Astrocyte (in vitro differentiated cells and primary cell): ENCODE results near the gene NR1D1. TPM values are rescaled to one million over a fixed set of nuclear protein-coding genes. Genes with fewer than 3 reads are reported as not detected.

ENCODE experiments used
- DNase-seq: peaks from one replicate; pipeline ENCODE4 v3.0.0-alpha.2; 2010; ENCODE audit warnings: low read depth
- FAIRE-seq: peaks from 2 replicates; lab custom pipeline; 2011; peaks lifted over from hg19 to GRCh38; lab: Jason Lieb, UNC
- H2AFZ ChIP-seq: 2 replicates; pipeline ENCODE4 v1.6.0; 2012; ENCODE audit warnings: low read depth, low read length, inconsistent platforms
- H3K27ac ChIP-seq: 2 replicates; pipeline ENCODE4 v1.5.1; 2011; ENCODE audit warnings: low read depth, low read length, inconsistent platforms
- H3K27me3 ChIP-seq: 2 replicates; pipeline ENCODE4 v1.6.0; 2011; ENCODE audit warnings: low read length, inconsistent platforms; ENCODE audit not compliant: insufficient read depth
- H3K36me3 ChIP-seq: 2 replicates; pipeline ENCODE4 v1.5.1; 2011; ENCODE audit warnings: low read length, inconsistent platforms; ENCODE audit not compliant: insufficient read depth
- H3K4me1 ChIP-seq: 2 replicates; pipeline ENCODE4 v1.5.1; 2011; ENCODE audit warnings: low read length, inconsistent platforms; ENCODE audit not compliant: insufficient read depth
- H3K4me2 ChIP-seq: 2 replicates; pipeline ENCODE4 v1.6.0; 2012; ENCODE audit warnings: low read length, inconsistent platforms
- H3K4me3 ChIP-seq: 2 replicates; pipeline ENCODE4 v1.5.1; 2011; ENCODE audit warnings: low read depth, mild to moderate bottlenecking, low read length, inconsistent platforms; ENCODE audit not compliant: insufficient read depth
- H3K79me2 ChIP-seq: 2 replicates; pipeline ENCODE4 v1.6.0; 2012; ENCODE audit warnings: mild to moderate bottlenecking, low read length, inconsistent platforms; ENCODE audit not compliant: insufficient read depth
- H3K9ac ChIP-seq: 2 replicates; pipeline ENCODE4 v1.6.0; 2012; ENCODE audit warnings: mild to moderate bottlenecking, low read length, inconsistent platforms
- H3K9me3 ChIP-seq: 2 replicates; pipeline ENCODE4 v1.5.1; 2012; ENCODE audit warnings: low read depth, mild to moderate bottlenecking, low read length, inconsistent platforms; ENCODE audit not compliant: insufficient read depth
- H4K20me1 ChIP-seq: 2 replicates; pipeline ENCODE4 v1.6.0; 2012; ENCODE audit warnings: low read length, inconsistent platforms; ENCODE audit not compliant: insufficient read depth
- H3K27ac Mint-ChIP-seq: one replicate; pipeline ENCODE4 v1.8.0; 2021; ENCODE audit warnings: mild to moderate bottlenecking, mixed read lengths; ENCODE audit not compliant: unreplicated experiment
- H3K27me3 Mint-ChIP-seq: one replicate; pipeline ENCODE4 v1.8.0; 2021; ENCODE audit warnings: low read depth, mixed read lengths; ENCODE audit not compliant: unreplicated experiment
- H3K36me3 Mint-ChIP-seq: one replicate; pipeline ENCODE4 v1.8.0; 2021; ENCODE audit warnings: low read depth, mixed read lengths; ENCODE audit not compliant: unreplicated experiment
- H3K4me1 Mint-ChIP-seq: one replicate; pipeline ENCODE4 v1.8.0; 2021; ENCODE audit warnings: low read depth, mixed read lengths; ENCODE audit not compliant: unreplicated experiment
- H3K4me3 Mint-ChIP-seq: one replicate; pipeline ENCODE4 v1.8.0; 2021; ENCODE audit warnings: mild to moderate bottlenecking, moderate library complexity, mixed read lengths; ENCODE audit not compliant: unreplicated experiment
- H3K9me3 Mint-ChIP-seq: one replicate; pipeline ENCODE4 v1.8.0; 2021; ENCODE audit warnings: mild to moderate bottlenecking, mixed read lengths; ENCODE audit not compliant: unreplicated experiment
- EZH2 ChIP-seq: IDR thresholded peaks from 2 replicates; pipeline ENCODE4 v1.6.1; 2012; ENCODE audit warnings: mild to moderate bottlenecking, low read length, inconsistent platforms; ENCODE audit not compliant: insufficient read depth
- total RNA-seq: library from RNA; stranded (reverse); gene quantifications from 2 replicates; pipeline ENCODE4 v1.2.1, GENCODE V29; 2021
- TF ChIP-seq, protein P1 (sequence below): IDR thresholded peaks from 2 replicates; pipeline ENCODE4 v1.5.1; 2011; ENCODE audit warnings: low read depth, mild to moderate bottlenecking, inconsistent platforms, low read length, moderate library complexity; ENCODE audit not compliant: insufficient read depth

The NR1D1 gene
- total RNA-seq, 1 donor from 2014 or later, result 8.7 TPM

GRCh38 chr17:40139566-40140058 is 39.2 kb upstream of the NR1D1 start:
- Histone ChIP-seq H4K20me1 (peaks cover 15% of the 10 kb centered on the region), H3K4me3 (peak overlapping the region; percentile 75), H3K9ac (peak overlapping the region; percentile 97), H3K4me1 (peaks cover 13% of the 10 kb centered on the region), H3K4me2 (peak overlapping the region; percentile 88), H3K9me3 (no peaks in the 10 kb centered on the region), H3K27me3 (no peaks in the 10 kb centered on the region), H3K36me3 (peaks cover 25% of the 10 kb centered on the region), H3K27ac (peak overlapping the region; percentile 80), H3K79me2 (peaks cover 49% of the 10 kb centered on the region), H2AFZ (peak overlapping the region; percentile 54)
- H3K4me3 Mint-ChIP-seq, result peak overlapping the region; percentile 97
- DNase-seq, result no peak
- no peak for FAIRE-seq
- no peak for TF ChIP-seq EZH2
- TF ChIP-seq, protein P1, sequence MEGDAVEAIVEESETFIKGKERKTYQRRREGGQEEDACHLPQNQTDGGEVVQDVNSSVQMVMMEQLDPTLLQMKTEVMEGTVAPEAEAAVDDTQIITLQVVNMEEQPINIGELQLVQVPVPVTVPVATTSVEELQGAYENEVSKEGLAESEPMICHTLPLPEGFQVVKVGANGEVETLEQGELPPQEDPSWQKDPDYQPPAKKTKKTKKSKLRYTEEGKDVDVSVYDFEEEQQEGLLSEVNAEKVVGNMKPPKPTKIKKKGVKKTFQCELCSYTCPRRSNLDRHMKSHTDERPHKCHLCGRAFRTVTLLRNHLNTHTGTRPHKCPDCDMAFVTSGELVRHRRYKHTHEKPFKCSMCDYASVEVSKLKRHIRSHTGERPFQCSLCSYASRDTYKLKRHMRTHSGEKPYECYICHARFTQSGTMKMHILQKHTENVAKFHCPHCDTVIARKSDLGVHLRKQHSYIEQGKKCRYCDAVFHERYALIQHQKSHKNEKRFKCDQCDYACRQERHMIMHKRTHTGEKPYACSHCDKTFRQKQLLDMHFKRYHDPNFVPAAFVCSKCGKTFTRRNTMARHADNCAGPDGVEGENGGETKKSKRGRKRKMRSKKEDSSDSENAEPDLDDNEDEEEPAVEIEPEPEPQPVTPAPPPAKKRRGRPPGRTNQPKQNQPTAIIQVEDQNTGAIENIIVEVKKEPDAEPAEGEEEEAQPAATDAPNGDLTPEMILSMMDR, result no peak
- peaks cover 13% of the 10 kb centered on the region for H3K4me1 Mint-ChIP-seq
- H3K36me3 Mint-ChIP-seq, result peaks cover 14% of the 10 kb centered on the region
- H3K9me3 Mint-ChIP-seq, result no peaks in the 10 kb centered on the region
- H3K27me3 Mint-ChIP-seq, result no peaks in the 10 kb centered on the region
- peak overlapping the region; percentile 97 for H3K27ac Mint-ChIP-seq

DNA sequence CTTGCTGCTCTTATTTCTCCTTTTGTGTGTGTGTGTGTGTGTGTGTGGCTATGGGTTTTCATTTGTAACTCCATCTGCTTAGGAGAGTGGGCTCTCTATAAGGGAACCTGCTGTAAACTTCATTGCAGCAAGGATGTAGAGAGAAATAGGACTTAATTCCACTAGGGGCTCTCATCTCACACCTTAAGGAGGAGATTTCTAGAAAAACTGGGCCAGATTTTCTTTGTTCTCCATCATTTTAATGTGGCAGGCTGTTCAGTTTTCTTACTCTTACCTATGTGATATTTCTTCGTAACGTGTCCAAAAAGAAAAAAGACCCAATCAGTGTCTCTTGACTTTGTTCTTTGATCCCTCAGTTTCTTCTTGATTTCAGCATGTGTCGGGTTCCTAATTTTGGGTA is 35.4 kb upstream of the NR1D1 start:
- Histone ChIP-seq H3K9ac (no peak overlapping the region), H3K9me3 (no peaks in the 10 kb centered on the region), H3K4me1 (peaks cover 8% of the 10 kb centered on the region), H2AFZ (no peak overlapping the region), H4K20me1 (peaks cover 28% of the 10 kb centered on the region), H3K4me3 (no peak overlapping the region), H3K4me2 (no peak overlapping the region), H3K36me3 (peaks cover 57% of the 10 kb centered on the region), H3K27me3 (no peaks in the 10 kb centered on the region), H3K27ac (no peak overlapping the region), H3K79me2 (peaks cover 54% of the 10 kb centered on the region)
- Mint-ChIP-seq H3K4me1 (peaks cover 13% of the 10 kb centered on the region), H3K4me3 (peak overlapping the region; percentile 35), H3K27me3 (no peaks in the 10 kb centered on the region), H3K36me3 (peaks cover 29% of the 10 kb centered on the region), H3K9me3 (no peaks in the 10 kb centered on the region), H3K27ac (peak overlapping the region; percentile 16)
- no peak for TF ChIP-seq EZH2
- TF ChIP-seq, protein P1, result no peak
- no peak for FAIRE-seq
- no peak for DNase-seq

GRCh38 chr17:40134184-40134583 is 33.8 kb upstream of the NR1D1 start:
- H3K27ac ChIP-seq, result no peak overlapping the region
- no peak for DNase-seq
- peak overlapping the region; percentile 26 for H3K9ac ChIP-seq
- H3K79me2 ChIP-seq, result peaks cover 62% of the 10 kb centered on the region
- no peaks in the 10 kb centered on the region for H3K27me3 ChIP-seq
- Mint-ChIP-seq H3K27me3 (no peaks in the 10 kb centered on the region), H3K4me1 (peaks cover 9% of the 10 kb centered on the region), H3K9me3 (no peaks in the 10 kb centered on the region), H3K36me3 (peaks cover 41% of the 10 kb centered on the region), H3K27ac (no peak overlapping the region), H3K4me3 (no peak overlapping the region)
- H3K4me3 ChIP-seq, result no peak overlapping the region
- H3K36me3 ChIP-seq, result peaks cover 73% of the 10 kb centered on the region
- FAIRE-seq, result no peak
- H3K9me3 ChIP-seq, result no peaks in the 10 kb centered on the region
- peaks cover 42% of the 10 kb centered on the region for H4K20me1 ChIP-seq
- TF ChIP-seq EZH2, result no peak
- TF ChIP-seq, protein P1, result no peak
- H2AFZ ChIP-seq, result no peak overlapping the region
- H3K4me2 ChIP-seq, result no peak overlapping the region
- peaks cover under 1% of the 10 kb centered on the region for H3K4me1 ChIP-seq
